GM13976 (cell line): ENCODE measurements around the gene HAPSTR1.
A peak's percentile ranks its signal among the peaks of the same experiment; 100 is the strongest.

Source experiments
- DNase-seq: peaks from one replicate; pipeline ENCODE4 v3.0.0; 2012; ENCODE audit warnings: low spot score
- in situ Hi-C: fragments of 300-500 bp; cut with MboI; formaldehyde crosslinking; loops from one replicate; pipeline ENCODE4 v1.12.0; 2022; ENCODE audit warnings: low sequenced_read_pairs, mixed read lengths, inconsistent platforms; ENCODE audit not compliant: unreplicated experiment
- TF ChIP-seq, protein P1 (sequence below): IDR thresholded peaks from 2 replicates; pipeline ENCODE4 v1.5.1; 2012; ENCODE audit warnings: borderline replicate concordance, mild to moderate bottlenecking; ENCODE audit not compliant: insufficient read depth; ENCODE audit errors: extremely low read depth, missing control alignments, control extremely low read depth

The HAPSTR1 gene

DNA sequence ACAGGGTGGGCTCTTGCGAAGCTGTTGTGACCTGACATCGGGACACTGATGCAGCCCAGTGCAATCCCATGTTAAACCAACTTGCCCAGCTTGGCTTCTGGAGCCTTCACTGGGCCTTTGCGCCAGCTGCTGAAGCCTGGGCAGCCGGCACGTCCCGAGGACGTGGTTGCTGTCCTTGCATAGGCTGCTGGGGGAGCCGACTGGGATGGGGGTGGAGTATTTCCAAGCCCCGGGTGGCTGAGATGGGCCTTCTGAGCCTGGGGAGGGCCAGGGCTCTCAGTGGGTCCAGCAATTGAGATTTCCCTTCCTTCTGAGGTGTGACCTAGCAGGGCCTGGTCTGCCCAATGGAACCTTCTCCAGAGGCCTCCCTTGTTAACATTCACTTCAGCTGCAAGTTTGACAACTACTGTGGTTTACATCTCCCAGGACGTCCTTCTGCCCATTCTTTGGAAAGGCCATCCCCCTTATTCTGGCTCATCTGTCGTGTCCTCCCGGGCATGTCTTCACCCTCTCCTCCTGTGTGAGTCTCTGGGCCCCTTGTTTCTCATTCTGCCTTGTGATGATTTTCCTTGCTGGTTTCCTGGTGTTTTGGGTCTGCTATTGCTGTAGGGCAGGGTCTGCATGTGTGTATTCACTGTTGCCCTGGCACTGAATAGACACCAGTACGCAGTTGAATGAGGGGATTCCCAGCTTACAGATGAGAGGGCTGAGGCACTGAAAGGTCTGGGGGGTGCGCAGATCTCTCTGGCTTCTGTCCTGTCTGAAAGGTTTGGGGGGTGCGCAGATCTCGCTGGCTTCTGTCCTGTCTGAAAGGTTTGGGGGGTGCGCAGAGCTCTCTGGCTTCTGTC, 34.4 kb downstream of the HAPSTR1 start:
- TF ChIP-seq, protein P1, sequence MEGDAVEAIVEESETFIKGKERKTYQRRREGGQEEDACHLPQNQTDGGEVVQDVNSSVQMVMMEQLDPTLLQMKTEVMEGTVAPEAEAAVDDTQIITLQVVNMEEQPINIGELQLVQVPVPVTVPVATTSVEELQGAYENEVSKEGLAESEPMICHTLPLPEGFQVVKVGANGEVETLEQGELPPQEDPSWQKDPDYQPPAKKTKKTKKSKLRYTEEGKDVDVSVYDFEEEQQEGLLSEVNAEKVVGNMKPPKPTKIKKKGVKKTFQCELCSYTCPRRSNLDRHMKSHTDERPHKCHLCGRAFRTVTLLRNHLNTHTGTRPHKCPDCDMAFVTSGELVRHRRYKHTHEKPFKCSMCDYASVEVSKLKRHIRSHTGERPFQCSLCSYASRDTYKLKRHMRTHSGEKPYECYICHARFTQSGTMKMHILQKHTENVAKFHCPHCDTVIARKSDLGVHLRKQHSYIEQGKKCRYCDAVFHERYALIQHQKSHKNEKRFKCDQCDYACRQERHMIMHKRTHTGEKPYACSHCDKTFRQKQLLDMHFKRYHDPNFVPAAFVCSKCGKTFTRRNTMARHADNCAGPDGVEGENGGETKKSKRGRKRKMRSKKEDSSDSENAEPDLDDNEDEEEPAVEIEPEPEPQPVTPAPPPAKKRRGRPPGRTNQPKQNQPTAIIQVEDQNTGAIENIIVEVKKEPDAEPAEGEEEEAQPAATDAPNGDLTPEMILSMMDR = no peak
- DNase-seq = no peak
- in situ Hi-C loops = loop anchor here (25.0 kb wide), 1 partner anchor 564 kb away; no protein-coding TSS in a partner anchor

DNA sequence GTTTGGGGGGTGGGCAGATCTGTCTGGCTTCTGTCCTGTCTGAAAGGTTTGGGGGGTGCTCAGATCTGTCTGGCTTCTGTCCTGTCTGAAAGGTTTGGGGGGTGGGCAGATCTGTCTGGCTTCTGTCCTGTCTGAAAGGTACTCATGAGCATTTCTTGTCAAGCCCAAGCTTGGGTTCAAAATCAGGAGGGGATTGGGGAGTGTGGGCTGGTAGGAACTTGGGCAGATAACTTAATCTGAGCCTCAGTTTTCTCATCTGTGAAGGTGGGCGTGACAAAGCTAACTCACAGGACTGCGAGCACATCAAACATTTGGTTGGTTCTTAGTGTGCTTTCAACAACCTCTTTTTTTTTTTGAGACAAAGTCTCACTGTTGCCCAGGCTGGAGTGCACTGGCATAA, 35.2 kb downstream of the HAPSTR1 start:
- no peak for DNase-seq
- in situ Hi-C loops = loop anchor here (25.0 kb wide), 1 partner anchor 564 kb away; no protein-coding TSS in a partner anchor
- TF ChIP-seq, protein P1 = no peak

DNA sequence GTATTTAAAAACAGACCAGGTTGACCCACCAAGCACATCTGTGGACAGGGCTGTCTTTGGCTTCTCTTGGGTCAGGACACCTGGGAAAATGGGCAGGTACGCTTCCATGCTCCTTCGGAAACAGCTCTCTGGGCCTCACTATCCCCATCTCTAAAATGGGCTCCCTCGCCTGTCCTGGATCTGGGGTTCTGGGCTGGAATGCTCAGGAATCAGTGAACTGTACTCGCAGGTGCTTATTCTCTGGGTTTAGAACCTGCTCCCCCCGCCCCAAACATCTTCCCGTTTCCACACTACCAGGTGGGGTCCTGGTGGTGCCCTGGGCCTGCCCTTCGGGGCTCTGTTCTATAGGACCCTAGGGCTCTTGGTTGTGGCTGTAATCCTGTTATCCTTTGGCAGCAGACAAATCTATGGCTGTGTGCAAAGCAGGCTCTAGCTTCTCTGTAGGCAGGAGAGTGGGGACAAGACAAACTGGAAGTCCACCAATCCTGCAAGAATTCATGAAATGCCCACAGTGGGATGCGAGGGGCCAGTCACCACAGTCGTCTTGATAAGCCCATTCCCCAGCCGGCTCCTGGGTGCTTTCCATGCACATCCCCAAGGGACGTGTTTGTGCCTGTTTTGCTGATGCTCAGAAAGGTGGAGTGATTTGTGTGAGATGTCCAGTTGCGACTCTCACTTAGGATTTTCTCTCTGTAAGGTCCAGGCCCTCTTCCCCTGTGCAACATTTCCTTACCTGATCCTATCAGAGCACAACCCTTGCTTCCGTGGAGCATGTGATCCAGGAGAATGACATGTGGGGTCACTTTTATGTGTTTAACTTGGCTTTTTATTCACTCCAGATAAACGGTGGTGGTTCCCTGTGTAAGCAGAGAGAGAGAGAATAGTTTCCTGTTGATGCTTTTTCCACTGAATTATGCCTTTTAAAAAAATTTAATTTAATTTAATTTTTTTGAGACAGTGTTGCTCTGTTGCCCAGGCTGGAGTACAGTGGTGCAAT, 37.2 kb downstream of the HAPSTR1 start:
- in situ Hi-C loops = loop anchor here (25.0 kb wide), 1 partner anchor 566 kb away; no protein-coding TSS in a partner anchor

DNA sequence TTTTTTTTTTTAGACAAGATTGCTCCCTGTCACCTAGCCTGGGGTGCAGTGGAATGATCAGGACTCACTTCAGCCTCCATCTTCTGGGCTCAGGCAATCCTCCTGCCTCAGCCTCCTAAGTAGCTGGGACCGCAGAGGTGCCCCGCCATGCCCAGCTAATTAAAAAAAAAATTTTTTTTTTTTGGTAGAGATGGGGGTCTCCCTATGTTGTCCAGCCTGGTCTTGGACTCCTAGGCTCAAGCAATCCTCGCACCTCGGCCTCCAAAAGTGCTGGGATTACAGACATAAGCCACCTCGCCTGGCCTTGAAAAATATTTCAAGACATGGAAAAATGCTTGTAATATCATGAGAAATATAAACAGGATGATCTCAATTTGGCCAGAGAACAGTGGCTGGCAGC, 42.9 kb downstream of the HAPSTR1 start:
- in situ Hi-C loops = loop anchor here (10.0 to 25.0 kb wide), 2 partner anchors 470 to 572 kb away; no protein-coding TSS in a partner anchor
- TF ChIP-seq, protein P1 = no peak
- no peak for DNase-seq

More for the DNA sequence above, 37.2 kb downstream of the HAPSTR1 start:
- TF ChIP-seq, protein P1 = no peak
- no peak for DNase-seq

DNA sequence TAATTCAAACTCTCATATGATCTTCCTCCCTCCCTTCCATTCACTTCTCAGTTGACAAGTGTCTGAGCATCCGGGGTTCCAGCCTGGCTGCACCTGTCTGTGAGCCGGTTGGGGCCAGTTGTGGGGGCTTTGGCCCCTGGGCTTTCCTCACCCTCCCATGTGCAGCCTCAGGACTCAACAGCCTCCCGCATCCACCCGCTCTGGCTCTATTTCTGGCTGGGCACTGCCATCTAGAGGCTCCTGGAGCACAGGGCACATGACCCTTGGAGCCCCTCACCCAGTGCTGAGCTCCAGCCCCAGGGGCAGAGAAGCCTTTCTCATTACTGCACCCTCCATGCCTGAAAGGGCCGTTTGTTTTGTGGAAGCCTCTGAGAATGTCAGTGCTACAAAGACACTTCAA, 43.3 kb downstream of the HAPSTR1 start:
- in situ Hi-C loops = loop anchor here (10.0 to 25.0 kb wide), 2 partner anchors 470 to 572 kb away; no protein-coding TSS in a partner anchor
- peak; percentile 79 for DNase-seq
- TF ChIP-seq, protein P1 = peak; percentile 75

DNA sequence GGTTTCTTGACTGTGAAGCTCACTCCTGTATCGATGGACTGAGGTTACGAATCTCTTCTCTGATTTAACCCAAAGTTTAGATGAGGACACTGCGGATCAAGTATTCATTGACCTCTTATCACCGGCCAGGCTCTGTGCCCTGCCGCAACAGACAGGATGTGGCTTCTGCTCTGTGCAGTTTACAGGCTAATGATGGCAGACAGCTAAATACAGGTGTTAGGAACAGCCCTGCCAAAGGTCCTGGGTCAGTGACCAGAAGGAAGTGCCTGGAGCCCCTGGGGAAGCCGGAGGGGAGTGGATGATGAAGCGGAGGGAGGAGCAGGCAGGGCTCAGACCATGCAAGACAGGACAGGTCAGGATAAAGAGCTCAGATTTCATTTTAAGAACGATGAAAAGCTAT, 44.4 kb downstream of the HAPSTR1 start:
- TF ChIP-seq, protein P1 = no peak
- no peak for DNase-seq
- in situ Hi-C loops = loop anchor here (10.0 to 25.0 kb wide), 2 partner anchors 471 to 573 kb away; no protein-coding TSS in a partner anchor
